K562 (cell line): ENCODE results near the gene PILRA. TPM values are rescaled to one million over a fixed set of nuclear protein-coding genes. Genes with fewer than 3 reads are reported as not detected.

Experiments
- CREB3L1 ChIP-seq: fragments of 450-650 bp; IDR thresholded peaks from 2 replicates; pipeline ENCODE4 v1.6.1; 2014; ENCODE audit warnings: low read depth, mild to moderate bottlenecking, moderate library complexity, borderline replicate concordance
- E2F1 ChIP-seq: sonication (generic); formaldehyde crosslinking; IDR thresholded peaks from 2 replicates; pipeline ENCODE4 v1.8.1; 2023; ENCODE audit warnings: mild to moderate bottlenecking, missing genetic modification reagents, moderate library complexity
- ESRRA ChIP-seq: fragments of 450-650 bp; IDR thresholded peaks from 2 replicates; pipeline ENCODE4 v1.6.1; 2014; ENCODE audit warnings: low read depth, mild to moderate bottlenecking, moderate library complexity, borderline replicate concordance
- ETV5 ChIP-seq: sonication (generic); formaldehyde crosslinking; IDR thresholded peaks from 2 replicates; pipeline ENCODE4 v1.4.0; 2020; ENCODE audit warnings: low read depth, mild to moderate bottlenecking, missing genetic modification reagents
- HNRNPL ChIP-seq: fragments of 200-400 bp; formaldehyde crosslinking; IDR thresholded peaks from 2 replicates; pipeline ENCODE4 v1.6.1; 2017; ENCODE audit warnings: low read depth, mild to moderate bottlenecking, low read length
- KLF1 ChIP-seq: fragments of 450-650 bp; IDR thresholded peaks from 2 replicates; pipeline ENCODE4 v1.6.1; 2016; ENCODE audit warnings: missing genetic modification characterization, missing compliant biosample characterization
- NCOA4 ChIP-seq: fragments of 450-650 bp; IDR thresholded peaks from 2 replicates; pipeline ENCODE4 v1.6.1; 2018; ENCODE audit warnings: mild to moderate bottlenecking; ENCODE audit not compliant: partially characterized antibody
- SMAD3 ChIP-seq: fragments of 450-650 bp; formaldehyde crosslinking; conservative IDR thresholded peaks from 2 replicates; pipeline ENCODE4 v1.4.0; 2020; ENCODE audit warnings: mild to moderate bottlenecking
- SMAD4 ChIP-seq: fragments of 250-450 bp; sonication (Bioruptor Pico); conservative IDR thresholded peaks from 2 replicates; pipeline ENCODE4 v1.8.0; 2021; ENCODE audit warnings: inconsistent platforms, mild to moderate bottlenecking, moderate library complexity
- SRSF3 ChIP-seq: fragments of 200-400 bp; formaldehyde crosslinking; IDR thresholded peaks from 2 replicates; pipeline ENCODE4 v1.6.1; 2016; ENCODE audit warnings: mild to moderate bottlenecking, low read length, moderate library complexity; ENCODE audit not compliant: insufficient read depth
- U2AF1 ChIP-seq: fragments of 200-400 bp; formaldehyde crosslinking; optimal IDR thresholded peaks from 2 replicates; pipeline ENCODE3; 2017; ENCODE audit warnings: mild to moderate bottlenecking, low read depth, low read length, moderate library complexity
- ZC3H11A ChIP-seq: IDR thresholded peaks from 2 replicates; pipeline ENCODE4 v1.6.1; 2012; ENCODE audit warnings: low read depth, low read length, improper control_type of control experiment
- ZFP1 ChIP-seq: fragments of 450-650 bp; formaldehyde crosslinking; IDR thresholded peaks from 2 replicates; pipeline ENCODE4 v1.4.0; 2020; ENCODE audit warnings: mild to moderate bottlenecking, mixed read lengths
- ZNF12 ChIP-seq: sonication (generic); formaldehyde crosslinking; IDR thresholded peaks from 2 replicates; pipeline ENCODE4 v1.4.0; 2020; ENCODE audit warnings: mild to moderate bottlenecking, missing genetic modification reagents
- ZNF143 ChIP-seq: sonication (generic); formaldehyde crosslinking; IDR thresholded peaks from 2 replicates; pipeline ENCODE4 v1.9.0; 2022; ENCODE audit warnings: mild to moderate bottlenecking, missing genetic modification reagents
- ZNF407 ChIP-seq: fragments of 450-650 bp; IDR thresholded peaks from 2 replicates; pipeline ENCODE4 v1.6.1; 2016; ENCODE audit warnings: low read depth
- ZNF75A ChIP-seq: fragments of 450-650 bp; formaldehyde crosslinking; IDR thresholded peaks from 2 replicates; pipeline ENCODE4 v1.4.0; 2020; ENCODE audit warnings: mild to moderate bottlenecking
- polyA plus RNA-seq, 8 experiments: library from polyadenylated mRNA; depleted of rRNA in 4 of 8; stranded (reverse) in 5 of 8; unstranded in 3 of 8; fragments of >200 nt; fragmentation: Nextera tagmentation in 2 of 8; fragmentation: Illumina TruSeq in 1 of 8; extraction: Ambion mirVana in 2 of 8; extraction: Trizol in 1 of 8; gene quantifications; 2 replicates each; pipeline versions ENCODE4 v1.2.1 to v1.2.3, GENCODE V29; 2011 to 2014; ENCODE audit warnings: inconsistent platforms in 1 of 8, missing spikeins in 1 of 8
- total RNA-seq, 7 experiments: library from RNA; depleted of rRNA in 6 of 7; stranded (reverse); fragments of >200 nt in 6 of 7; fragmentation: Illumina TruSeq in 2 of 7; extraction: Trizol in 2 of 7; gene quantifications; 2 replicates each; pipeline versions ENCODE4 v1.2.1 to v1.2.3, GENCODE V29; 2011 to 2021; ENCODE audit warnings: low replicate concordance in 1 of 7

Gene PILRA
- total and polyA plus RNA-seq, 9 of the 15 experiments (the other 6 are each of a cell fraction or from before 2014, with no cell fraction given) = 0.13 to 1.8 (median 0.62) TPM

- no peak for TF ChIP-seq NCOA4
- peak; percentile 54; the same call in 1 of the 2 replicates for TF ChIP-seq KLF1 (tag)
- TF ChIP-seq ESRRA = peak; percentile 99
- no peak for TF ChIP-seq ZNF75A (CRISPR knock-in tag)
- no peak for TF ChIP-seq HNRNPL
- no peak for TF ChIP-seq ZFP1 (CRISPR knock-in tag)
- TF ChIP-seq SMAD3 (CRISPR knock-in tag) = no peak; the same call in none of the 2 replicates
- peak; percentile 95 for TF ChIP-seq SMAD4
- peak; percentile 91 for TF ChIP-seq ZNF12 (CRISPR knock-in tag)
- TF ChIP-seq U2AF1 = no peak
- TF ChIP-seq SRSF3 = no peak
- TF ChIP-seq CREB3L1 = peak; percentile 69; the same call in 1 of the 2 replicates
- TF ChIP-seq ETV5 (CRISPR knock-in tag) = peak; percentile 85
- no peak for TF ChIP-seq ZNF143
- no peak; the same call in 1 of the 2 replicates for TF ChIP-seq ZNF407
- TF ChIP-seq ZC3H11A = no peak
- TF ChIP-seq E2F1 (CRISPR knock-in tag) = peak; percentile 80
Measured at GRCh38 chr7:100444311-100445278, 71.3 kb downstream of the PILRA start (continued).
